T-cell (primary cell): ENCODE results near the gene TPPP. TPM values are rescaled to one million over a fixed set of nuclear protein-coding genes. Genes with fewer than 3 reads are reported as not detected.
"Not testable (repeated sequence)": the region's sequence is repeated elsewhere in the genome, so short reads cannot be mapped to it uniquely, and the experiment has no call there.

ENCODE experiments used
- ATAC-seq, 4 experiments: fragments of 200-7000 bp in 3 of 4; fragments of 150-1000 bp in 1 of 4; cut with Tn5 transposase; replicated peaks in 1 of 4; 1 replicate in 3 of 4; 2 replicates in 1 of 4; pipeline ENCODE4 v1.10.0; 2021; ENCODE audit warnings: moderate library complexity in 3 of 4, mild to moderate bottlenecking in 2 of 4, moderate number of reproducible peaks in 1 of 4
- CTCF ChIA-PET, 2 donors: fragments of 300-600 bp; sonication (Branson Sonifier 250); formaldehyde crosslinking; loops; one replicate each; lab custom pipeline; 2022; ENCODE audit warnings: antibody characterized with exemption in 2 of 2; lab: Charles Lee
- POLR2A ChIA-PET, 2 donors: fragments of 300-600 bp; sonication (Branson Sonifier 250); formaldehyde crosslinking; loops; one replicate each; lab custom pipeline; 2022; ENCODE audit warnings: antibody characterized with exemption in 2 of 2; lab: Charles Lee
- DNase-seq, 35 experiments: peaks; one replicate each; pipeline versions ENCODE4 v3.0.0 to v3.0.0-alpha.2; 2013 to 2023
- H3K27ac ChIP-seq: one replicate; pipeline ENCODE4 v1.5.1; 2013; ENCODE audit warnings: low read length
- H3K27me3 ChIP-seq, 2 experiments: replicated peaks in 1 of 2; 1 replicate in 1 of 2; 2 replicates in 1 of 2; pipeline versions ENCODE4 v1.6.1 to v1.7.0; 2013; ENCODE audit warnings: low read length in 1 of 2, mixed read lengths in 1 of 2; ENCODE audit not compliant: control insufficient read depth in 2 of 2, insufficient read depth in 2 of 2; ENCODE audit errors: extremely low read depth in 1 of 2
- H3K36me3 ChIP-seq, 2 donors: 1 replicate in 1 of 2; 2 replicates in 1 of 2; pipeline versions ENCODE4 v1.6.1 to v1.7.0; 2013; ENCODE audit warnings: low read length in 1 of 2; ENCODE audit not compliant: control insufficient read depth in 2 of 2, insufficient read depth in 1 of 2; ENCODE audit errors: extremely low read depth in 1 of 2
- H3K4me1 ChIP-seq, 2 experiments: 1 replicate in 1 of 2; 2 replicates in 1 of 2; pipeline versions ENCODE4 v1.6.1 to v1.7.0; 2013; ENCODE audit warnings: low read length in 2 of 2, mixed read lengths in 1 of 2; ENCODE audit not compliant: insufficient read depth in 2 of 2, control insufficient read depth in 1 of 2; ENCODE audit errors: extremely low read depth in 1 of 2
- H3K4me3 ChIP-seq, 2 donors: 1 replicate in 1 of 2; 2 replicates in 1 of 2; pipeline versions ENCODE4 v1.5.1 to v1.7.0; 2013; ENCODE audit warnings: mild to moderate bottlenecking in 2 of 2, low read length in 1 of 2, moderate library complexity in 1 of 2; ENCODE audit not compliant: control insufficient read depth in 1 of 2; ENCODE audit errors: extremely low read depth in 1 of 2
- H3K9me3 ChIP-seq: 2 replicates; pipeline ENCODE4 v1.7.0; 2013
- H3K27ac Mint-ChIP-seq, 2 donors: one replicate each; pipeline ENCODE4 v1.8.0; 2020 to 2021; ENCODE audit warnings: mild to moderate bottlenecking in 2 of 2, mixed read lengths in 2 of 2
- H3K27me3 Mint-ChIP-seq, 2 donors: one replicate each; pipeline ENCODE4 v1.8.0; 2021 to 2022; ENCODE audit warnings: mixed read lengths in 2 of 2
- H3K36me3 Mint-ChIP-seq: one replicate; pipeline ENCODE4 v1.8.0; 2021; ENCODE audit warnings: mixed read lengths
- H3K4me1 Mint-ChIP-seq, 3 donors: one replicate each; pipeline ENCODE4 v1.8.0; 2020 to 2022; ENCODE audit warnings: mixed read lengths in 3 of 3, mild to moderate bottlenecking in 1 of 3
- H3K4me3 Mint-ChIP-seq, 3 donors: one replicate each; pipeline ENCODE4 v1.8.0; 2020 to 2022; ENCODE audit warnings: mild to moderate bottlenecking in 3 of 3, mixed read lengths in 3 of 3, moderate library complexity in 3 of 3
- H3K9me3 Mint-ChIP-seq, 3 donors: one replicate each; pipeline ENCODE4 v1.8.0; 2020 to 2022; ENCODE audit warnings: mixed read lengths in 3 of 3
- WGBS: methylation state at CpG from one replicate; pipeline ENCODE4 v1.1.5; 2013; ENCODE audit warnings: missing lambda C conversion rate; ENCODE audit not compliant: insufficient coverage; 5-methylcytosine and 5-hydroxymethylcytosine counted together
- total RNA-seq, 35 experiments: library from RNA in 6 of 35; stranded (reverse) in 6 of 35; fragments of 120-200 nt in 1 of 35; gene quantifications; one replicate each; pipeline versions ENCODE4 v1.2.1 to v1.2.4 and lab custom pipeline; 2013 to 2026

The TPPP gene
- total RNA-seq, 5 donors from 2014 or later (not counting 1 experiment from before 2014, with no cell fraction given) = 0.73 to 8.2 (median 1.1) TPM

DNA sequence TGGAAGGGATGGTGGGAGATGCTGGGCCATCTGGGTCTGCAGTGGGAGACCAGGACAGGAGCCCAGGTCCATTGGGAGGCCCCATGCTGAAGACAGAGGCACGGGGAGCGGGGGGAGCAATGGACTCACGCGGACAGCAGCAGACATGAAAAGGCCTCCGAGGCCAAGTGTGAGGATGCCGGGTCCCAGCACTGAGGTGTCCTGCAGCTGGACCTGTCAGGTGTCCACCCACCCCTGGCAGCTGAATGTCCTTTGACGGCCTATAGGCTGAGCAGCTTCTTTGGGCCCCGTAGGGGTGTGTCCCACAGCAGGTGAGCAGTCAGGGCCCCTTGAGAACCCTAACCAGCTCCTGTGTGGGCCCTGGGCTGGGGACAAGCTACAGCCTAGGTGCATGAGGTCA, 3.0 kb upstream of the TPPP start:
- WGBS = 95% methylated on average over 5 of the region's 8 CpGs
- H3K27ac Mint-ChIP-seq, H3K27ac ChIP-seq, ATAC-seq, H3K4me3 Mint-ChIP-seq, CTCF ChIA-PET, POLR2A ChIA-PET, H3K4me1 Mint-ChIP-seq, H3K9me3 Mint-ChIP-seq, H3K9me3 ChIP-seq, H3K27me3 Mint-ChIP-seq, H3K36me3 ChIP-seq, H3K27me3 ChIP-seq, H3K4me3 ChIP-seq, DNase-seq, H3K36me3 Mint-ChIP-seq: not testable (repeated sequence)
- H3K4me1 ChIP-seq = peaks cover 0 to 15% of the 10 kb centered on the region in 2 experiments

DNA sequence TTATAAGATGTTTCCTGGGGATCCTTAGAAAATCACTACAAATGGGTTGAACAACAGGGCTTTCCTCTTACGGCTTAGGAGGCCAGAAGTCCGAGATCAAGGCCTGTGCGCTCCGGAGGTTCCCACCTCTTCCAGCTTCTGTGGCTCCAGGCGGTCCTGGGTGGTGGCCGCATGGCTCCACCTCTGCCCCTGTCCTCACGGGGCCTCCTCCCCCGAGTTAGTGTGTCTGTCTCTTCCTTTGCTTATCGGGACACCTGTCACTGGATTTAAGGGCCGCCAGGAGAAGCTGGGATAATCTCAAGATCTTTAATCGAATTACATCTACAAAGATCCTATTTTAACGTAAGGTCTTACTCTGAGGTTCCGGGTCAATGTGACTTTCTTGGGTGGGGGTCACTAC, 2.3 kb upstream of the TPPP start:
- H3K27me3 Mint-ChIP-seq, H3K4me3 ChIP-seq, H3K4me3 Mint-ChIP-seq, ATAC-seq, H3K27ac ChIP-seq, H3K9me3 Mint-ChIP-seq, H3K36me3 ChIP-seq, H3K9me3 ChIP-seq, DNase-seq, H3K36me3 Mint-ChIP-seq, POLR2A ChIA-PET, H3K27ac Mint-ChIP-seq, H3K27me3 ChIP-seq, CTCF ChIA-PET, H3K4me1 Mint-ChIP-seq: not testable (repeated sequence)
- no CpG with 5 or more reads among the region's 13 CpGs for WGBS
- H3K4me1 ChIP-seq = peaks cover 0 to 15% of the 10 kb centered on the region in 2 experiments

DNA sequence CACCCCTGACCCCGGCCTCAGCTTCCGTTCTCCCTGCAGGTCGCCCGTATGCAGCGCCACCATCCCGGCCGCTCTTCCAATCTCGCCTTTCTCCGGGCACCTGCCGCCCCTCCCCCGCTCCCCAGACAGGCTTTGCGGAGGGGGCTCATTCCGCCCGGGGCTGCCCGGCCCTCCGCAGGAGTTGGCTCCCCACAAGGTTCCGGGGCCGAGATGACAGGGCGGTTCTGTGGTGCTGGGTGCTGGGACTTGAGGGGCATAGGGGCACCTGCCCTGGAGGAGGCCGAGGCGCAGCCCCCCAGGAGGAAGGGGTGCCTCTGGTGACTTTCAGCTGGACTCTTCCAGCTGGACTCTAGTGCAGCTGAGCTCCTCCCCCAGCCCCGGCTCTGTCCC, 885 bp upstream of the TPPP start:
- CTCF ChIA-PET, H3K9me3 Mint-ChIP-seq, H3K4me1 Mint-ChIP-seq, H3K36me3 ChIP-seq, H3K27ac ChIP-seq, POLR2A ChIA-PET, H3K4me3 ChIP-seq, H3K27me3 ChIP-seq, H3K27ac Mint-ChIP-seq, H3K36me3 Mint-ChIP-seq, H3K27me3 Mint-ChIP-seq, H3K9me3 ChIP-seq: not testable (repeated sequence)
- peak in 1 of 35 experiments; percentile 17 for DNase-seq
- H3K4me3 Mint-ChIP-seq = peak overlapping the region in 2 of 3 donors; percentile 28 to 41
- peaks cover 0 to 15% of the 10 kb centered on the region in 2 experiments for H3K4me1 ChIP-seq
- peak in 2 of 4 experiments; percentile 4 to 5 for ATAC-seq
- WGBS = 0% methylated on average over 7 of the region's 22 CpGs

DNA sequence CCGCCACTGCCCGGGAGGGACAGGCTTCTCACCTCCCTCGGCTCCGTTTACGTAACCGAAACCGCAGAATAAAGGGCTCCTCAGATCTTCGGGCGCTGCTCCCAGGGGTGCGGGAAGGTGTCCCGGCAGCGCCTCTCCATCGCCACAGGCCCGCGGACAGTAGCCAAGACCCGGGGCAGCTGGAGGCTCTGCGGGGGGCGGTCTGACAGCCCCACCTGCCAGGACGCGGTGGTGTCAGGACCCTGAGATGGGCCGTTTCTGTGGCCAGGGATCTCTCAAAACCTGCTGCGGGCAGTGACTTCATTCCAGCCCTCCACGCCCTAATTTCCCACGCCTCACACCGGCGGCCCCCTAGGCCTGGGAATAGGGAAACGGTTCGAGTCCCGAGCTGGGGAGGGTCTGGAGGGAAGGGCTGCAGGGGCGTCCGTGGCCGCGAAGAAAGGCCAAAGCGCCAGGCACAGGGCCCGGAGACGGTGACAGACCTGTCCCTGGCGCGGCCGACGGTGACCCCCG, 567 bp downstream of the TPPP start:
- H3K4me1 Mint-ChIP-seq, H3K9me3 ChIP-seq, H3K27ac Mint-ChIP-seq, H3K9me3 Mint-ChIP-seq, POLR2A ChIA-PET, H3K36me3 ChIP-seq, CTCF ChIA-PET, H3K27me3 ChIP-seq, H3K36me3 Mint-ChIP-seq, H3K27ac ChIP-seq, H3K27me3 Mint-ChIP-seq: not testable (repeated sequence)
- ATAC-seq (peak in 1 of 4 experiments; percentile 28), DNase-seq (peak in 2 of 35 experiments; percentile 16 to 46)
- Histone ChIP-seq H3K4me1 (peaks cover 0 to 15% of the 10 kb centered on the region in 2 experiments), H3K4me3 (peak overlapping the region; percentile 38 to 51)
- 3% methylated on average over 26 of the region's 41 CpGs for WGBS
- peak overlapping the region; percentile 17 to 65 (median 34) for H3K4me3 Mint-ChIP-seq

DNA sequence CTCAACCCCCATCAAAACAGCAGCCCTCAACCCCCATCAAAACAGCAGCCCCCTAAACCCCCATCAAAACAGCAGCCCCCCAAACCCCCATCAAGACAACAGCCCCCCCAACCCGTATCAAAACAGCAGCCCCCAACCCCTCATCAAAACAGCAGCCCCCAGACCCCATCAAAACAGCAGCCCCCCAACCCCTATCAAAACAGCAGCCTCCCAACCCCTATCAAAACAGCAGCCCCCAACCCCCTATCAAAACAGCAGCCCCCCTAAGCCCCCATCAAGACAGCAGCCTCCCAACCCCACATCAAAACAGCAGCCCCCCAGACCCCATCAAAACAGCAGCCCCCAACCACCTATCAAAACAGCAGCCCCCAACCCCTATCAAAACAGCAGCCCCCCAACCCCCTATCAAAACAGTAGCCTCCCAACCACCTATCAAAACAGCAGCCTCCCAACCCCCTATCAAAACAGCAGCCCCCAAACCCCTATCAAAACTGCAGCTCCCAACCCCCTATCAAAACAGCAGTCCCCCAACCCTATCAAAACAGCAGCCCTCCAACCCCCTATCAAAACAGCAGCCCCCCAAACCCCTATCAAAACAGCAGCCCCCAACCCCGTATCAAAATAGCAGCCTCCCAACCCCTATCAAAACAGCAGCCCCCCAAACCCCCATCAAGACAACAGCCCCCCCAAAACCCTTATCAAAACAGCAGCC, 1.2 kb downstream of the TPPP start:
- Mint-ChIP-seq H3K4me1 (peaks cover 0 to 2% (median 0%) of the 10 kb centered on the region in 3 donors), H3K36me3 (no peaks in the 10 kb centered on the region), H3K9me3 (no peaks in the 10 kb centered on the region), H3K27ac (no peak overlapping the region), H3K27me3 (peaks cover 0 to 3% of the 10 kb centered on the region in 2 donors), H3K4me3 (peak overlapping the region; percentile 17 to 65 (median 51))
- ATAC-seq = no peak
- no peak overlapping the region for H3K27ac ChIP-seq
- WGBS = 25% methylated on average over 1 of the region's 2 CpGs
- CTCF ChIA-PET = no interaction called here
- peak overlapping the region in 1 of 2 donors; percentile 51 for H3K4me3 ChIP-seq
- H3K36me3 ChIP-seq = no peaks in the 10 kb centered on the region
- no peaks in the 10 kb centered on the region for H3K9me3 ChIP-seq
- no peak for DNase-seq
- H3K27me3 ChIP-seq = peaks cover 0 to 2% of the 10 kb centered on the region in 2 experiments
- POLR2A ChIA-PET = no interaction called here
- peaks cover 0 to 15% of the 10 kb centered on the region in 2 experiments for H3K4me1 ChIP-seq

DNA sequence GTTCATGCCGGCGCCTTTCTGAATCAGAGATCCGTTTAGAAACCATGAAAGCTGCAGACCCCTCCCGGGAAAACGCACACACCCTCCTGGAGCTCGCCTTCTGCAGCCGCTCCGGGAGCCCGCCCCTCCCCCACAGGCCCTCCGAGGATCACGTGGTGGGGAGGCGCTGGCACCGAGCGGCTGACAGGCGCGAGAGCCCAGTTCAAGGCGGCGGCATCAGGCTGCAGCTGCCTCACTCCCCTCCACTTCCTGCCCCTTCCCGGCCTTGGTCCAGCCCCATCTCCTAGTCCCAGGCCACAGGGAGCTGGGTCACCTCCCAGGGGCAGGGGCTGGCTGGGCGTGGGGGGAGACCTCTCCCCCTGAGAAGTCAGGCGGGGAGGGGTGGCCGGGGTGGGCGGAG, 2.1 kb downstream of the TPPP start:
- POLR2A ChIA-PET, H3K36me3 Mint-ChIP-seq, H3K9me3 Mint-ChIP-seq, H3K36me3 ChIP-seq, H3K4me3 ChIP-seq, DNase-seq, ATAC-seq, H3K9me3 ChIP-seq, H3K27ac ChIP-seq, H3K27ac Mint-ChIP-seq, H3K4me3 Mint-ChIP-seq, H3K27me3 ChIP-seq, CTCF ChIA-PET, H3K27me3 Mint-ChIP-seq, H3K4me1 Mint-ChIP-seq: not testable (repeated sequence)
- peaks cover 0 to 15% of the 10 kb centered on the region in 2 experiments for H3K4me1 ChIP-seq
- no CpG with 5 or more reads among the region's 23 CpGs for WGBS
